GM18858 (cell line): Measurements from ENCODE around the gene ARAP1.

Experiments used
- ATAC-seq: cut with Tn5 transposase; IDR thresholded peaks from one replicate; pipeline ENCODE4 v1.9.1; 2021; ENCODE audit not compliant: unreplicated experiment

ARAP1 gene

GRCh38 chr11:72744474-72744873, 7.7 kb downstream of the ARAP1 start:
- no peak for ATAC-seq

- ATAC-seq = peak; percentile 38
Observed at GRCh38 chr11:72743321-72744221, 8.6 kb downstream of the ARAP1 start.

DNA sequence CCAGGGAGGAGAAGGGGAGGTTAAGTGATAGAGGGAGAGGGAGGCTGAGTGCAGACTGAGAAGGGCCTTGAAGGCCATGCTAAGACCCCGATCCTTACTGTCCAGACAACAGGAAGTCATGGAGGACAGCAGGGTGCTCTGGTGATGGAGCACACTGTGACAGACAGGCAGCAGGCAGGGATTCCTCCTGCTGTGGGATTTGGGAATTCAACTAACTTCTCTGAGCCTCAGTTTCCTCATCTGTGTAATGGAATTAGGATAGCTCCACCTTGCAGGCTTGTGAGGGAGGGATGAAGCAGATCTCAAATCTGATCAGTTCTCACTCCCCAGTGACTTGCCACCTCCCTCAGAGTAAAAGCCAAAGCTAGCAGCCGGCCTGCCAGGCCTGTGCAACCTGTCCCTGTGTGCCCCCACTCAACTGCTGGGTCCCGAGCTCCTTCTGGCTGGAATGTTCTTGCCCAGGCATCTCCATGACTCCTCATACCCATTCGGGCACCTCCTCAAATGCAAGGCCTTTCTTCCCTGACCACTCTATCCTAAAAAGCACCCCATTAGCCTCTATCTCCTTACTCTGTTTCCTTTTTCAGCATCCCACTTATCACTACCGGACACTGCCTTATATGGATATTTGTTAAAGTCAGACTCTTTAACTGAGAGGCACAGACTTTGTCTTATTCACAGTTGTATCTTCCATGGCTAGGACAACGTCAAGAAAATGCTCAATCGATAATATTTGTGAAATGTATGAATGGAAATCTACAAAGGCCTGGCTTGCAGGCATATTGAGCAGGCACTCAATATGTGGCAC, 9.5 kb downstream of the ARAP1 start:
- ATAC-seq = no peak

DNA sequence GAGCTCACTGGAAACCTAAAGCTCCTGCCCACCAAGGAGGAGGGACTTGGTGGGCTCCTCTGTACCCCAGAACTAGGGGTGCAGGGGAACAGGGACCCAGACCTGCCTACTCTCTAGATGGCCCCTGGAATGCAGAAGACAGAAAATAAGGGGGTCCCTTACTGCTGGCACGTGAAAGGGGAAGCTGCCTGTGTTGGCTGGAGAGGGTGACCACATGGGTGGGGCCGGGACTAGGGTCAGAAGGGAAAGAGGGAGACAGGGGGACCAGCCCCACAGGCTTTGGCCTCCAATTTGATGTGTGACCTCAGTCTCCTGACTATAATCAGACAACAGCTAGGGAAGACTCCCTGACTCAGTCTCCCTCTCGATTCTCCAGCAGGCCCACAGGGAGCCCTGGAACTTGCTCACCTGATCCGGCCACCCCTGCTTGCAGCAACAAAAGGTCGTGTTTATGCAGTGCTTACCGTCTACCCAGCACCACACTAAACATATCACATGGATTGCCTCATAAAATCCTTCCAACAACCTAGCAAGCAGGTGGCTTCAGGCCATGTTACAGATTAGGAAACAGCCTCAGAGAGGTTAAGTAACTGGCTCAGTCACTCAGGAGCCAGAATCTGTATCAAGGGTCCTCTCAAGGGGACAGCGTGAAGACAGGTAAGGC, 10.2 kb downstream of the ARAP1 start:
- ATAC-seq = no peak

DNA sequence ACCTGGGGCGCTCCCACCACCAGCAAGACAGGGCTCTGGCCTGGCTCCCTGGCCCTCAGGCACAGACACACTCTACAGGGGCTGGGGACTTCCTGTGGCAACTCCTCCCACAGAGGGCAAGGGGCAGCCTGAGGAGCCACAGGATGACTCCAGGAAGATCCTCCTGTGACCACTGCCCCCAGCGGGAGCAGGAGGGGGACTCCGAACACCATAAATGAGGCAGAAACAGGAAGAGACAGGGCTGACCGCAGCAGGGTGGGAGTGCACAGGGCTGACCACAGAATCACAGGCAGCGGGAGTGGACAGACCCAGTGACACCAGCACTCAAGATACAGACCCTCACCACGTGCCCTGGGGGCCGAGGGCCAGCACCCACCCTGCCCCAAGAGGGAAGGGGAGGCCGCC, 10.8 kb downstream of the ARAP1 start:
- ATAC-seq = no peak

GRCh38 chr11:72740562-72741428, 11.4 kb downstream of the ARAP1 start:
- no peak for ATAC-seq

GRCh38 chr11:72740060-72740424, 12.2 kb downstream of the ARAP1 start:
- ATAC-seq = no peak

- no peak for ATAC-seq
Observed at GRCh38 chr11:72739240-72740059, 12.8 kb downstream of the ARAP1 start.

DNA sequence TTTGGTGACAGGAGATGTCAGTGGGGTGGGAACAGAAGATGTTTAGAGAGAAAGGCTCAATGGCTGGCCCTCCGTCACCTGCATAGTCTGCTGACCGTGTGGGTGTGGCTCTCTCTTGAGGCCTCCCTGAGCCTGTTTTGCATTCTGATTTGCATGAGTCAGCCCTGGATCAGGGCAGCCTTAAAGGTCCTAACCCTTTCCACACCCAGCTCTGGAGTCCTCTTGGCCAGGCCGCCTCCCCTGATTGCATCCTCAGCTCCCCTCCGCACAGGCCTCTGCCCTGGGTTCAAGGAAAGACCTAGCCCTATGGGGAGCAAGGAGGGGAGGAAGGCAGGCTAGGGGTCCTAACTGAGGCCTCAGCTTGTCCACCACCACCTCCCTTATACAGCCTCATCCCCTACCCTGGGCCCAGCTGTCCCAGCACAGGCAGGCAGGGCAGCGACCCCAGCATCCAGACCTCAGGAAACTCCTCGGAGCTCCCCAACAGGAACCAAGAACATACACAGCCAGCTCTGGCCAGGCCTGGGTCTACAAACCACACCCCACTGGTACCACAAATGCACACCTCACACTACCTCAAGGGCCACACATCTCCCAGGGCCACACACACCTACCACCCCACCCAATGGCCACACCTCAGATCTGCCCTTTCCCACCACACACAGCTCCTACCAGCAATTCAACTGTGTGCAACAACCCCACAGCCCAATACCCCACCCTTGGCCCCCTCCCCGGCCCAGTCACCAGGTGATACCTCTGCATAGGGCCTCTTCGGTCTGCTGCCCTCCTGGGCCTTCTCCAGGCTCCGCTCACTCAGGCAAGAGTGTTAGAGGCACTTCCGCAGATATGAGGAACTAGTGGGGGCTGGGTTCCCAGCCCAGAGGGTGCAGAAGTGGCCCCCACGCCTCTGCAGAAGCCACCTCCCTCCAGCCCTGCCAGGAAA, 13.7 kb downstream of the ARAP1 start:
- ATAC-seq = no peak

DNA sequence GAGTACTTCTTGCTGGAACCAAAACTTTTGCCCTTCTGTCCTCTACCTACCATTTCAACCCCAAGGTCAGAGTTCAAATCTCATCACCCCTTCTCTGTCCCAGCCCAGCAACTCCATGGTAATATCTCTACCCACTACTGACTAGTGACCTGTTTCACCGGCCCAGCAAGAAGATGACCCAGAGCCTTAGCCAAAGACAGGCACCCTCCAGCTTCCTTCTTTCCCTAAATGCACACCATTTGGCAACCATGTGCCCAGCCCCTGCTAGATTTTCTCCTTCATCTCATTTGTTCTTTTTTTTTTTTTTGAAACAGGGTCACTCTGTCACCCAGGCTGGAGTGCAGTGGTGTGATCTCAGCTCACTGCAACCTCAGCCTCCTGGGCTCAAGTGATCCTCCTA, 14.9 kb downstream of the ARAP1 start:
- ATAC-seq = no peak

GRCh38 chr11:72736452-72737069, 15.6 kb downstream of the ARAP1 start:
- ATAC-seq = no peak

DNA sequence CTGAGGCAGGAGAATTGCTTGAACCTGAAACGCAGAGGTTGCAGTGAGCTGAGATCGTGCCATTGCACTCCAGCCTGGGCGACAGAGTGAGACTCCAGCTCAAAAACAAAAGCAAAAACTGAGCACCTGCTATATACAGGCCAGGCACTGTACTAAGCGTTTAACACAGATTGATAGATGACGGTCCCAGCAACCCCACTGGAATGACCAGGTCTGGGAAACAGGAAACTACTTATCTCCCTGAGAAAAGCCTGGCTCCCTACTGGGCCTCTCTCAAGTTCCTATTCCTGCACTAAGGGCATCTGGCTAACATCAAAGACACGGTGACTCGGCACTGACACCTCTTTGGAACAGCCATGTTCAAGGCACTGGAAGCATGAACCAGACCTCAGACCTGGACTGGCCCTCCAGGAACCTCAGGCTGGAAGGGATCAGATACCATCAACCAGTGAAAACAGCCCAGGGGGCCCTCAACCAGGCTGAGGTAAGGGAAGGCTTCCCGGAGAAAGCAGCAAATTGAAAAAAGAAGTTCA, 16.6 kb downstream of the ARAP1 start:
- ATAC-seq = no peak

- ATAC-seq = no peak
Observed at GRCh38 chr11:72732329-72732728, 19.9 kb downstream of the ARAP1 start.

GRCh38 chr11:72730737-72731136, 21.5 kb downstream of the ARAP1 start:
- ATAC-seq = no peak

DNA sequence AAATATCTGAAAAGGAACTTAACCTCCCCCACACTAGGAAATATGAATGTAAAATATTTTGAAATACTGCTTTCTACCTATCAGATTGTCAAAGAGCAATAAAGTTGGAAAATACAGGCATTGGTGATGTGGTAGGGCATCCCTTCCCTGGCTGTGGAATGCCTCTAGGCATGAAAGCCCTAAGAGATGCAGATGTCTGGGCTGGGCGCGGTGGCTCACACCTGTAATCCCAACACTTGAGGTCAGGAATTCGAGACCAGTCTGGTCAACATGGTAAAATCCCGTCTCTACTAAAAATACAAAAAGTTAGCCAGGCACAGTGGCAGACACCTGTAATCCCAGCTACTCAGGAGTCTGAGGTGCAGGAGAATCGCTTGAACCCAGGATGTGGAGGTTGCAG, 22.0 kb downstream of the ARAP1 start:
- no peak for ATAC-seq

DNA sequence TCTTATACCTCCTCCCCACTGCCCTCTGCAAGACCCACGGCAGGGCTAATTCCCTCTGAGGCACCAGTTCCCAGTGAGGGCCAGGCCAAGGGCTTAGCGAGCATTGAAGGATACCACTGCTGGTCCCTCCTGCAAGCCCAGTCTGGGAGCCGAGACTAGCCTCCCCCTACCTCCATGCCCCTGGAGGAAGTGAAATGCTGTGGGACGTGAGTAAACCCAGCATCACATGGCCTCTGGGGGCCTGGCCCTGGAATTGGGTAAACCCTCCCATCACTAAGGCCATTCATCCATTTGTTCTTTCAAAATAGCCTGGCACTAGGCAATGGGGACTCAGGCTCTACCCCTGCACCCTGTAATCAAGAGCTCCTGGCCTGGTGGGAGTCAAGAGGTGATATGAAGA, 24.7 kb downstream of the ARAP1 start:
- ATAC-seq = no peak

- ATAC-seq = no peak
Observed at GRCh38 chr11:72726266-72727220, 25.7 kb downstream of the ARAP1 start.
